Measurements from ENCODE around the gene CCNK.

DNA sequence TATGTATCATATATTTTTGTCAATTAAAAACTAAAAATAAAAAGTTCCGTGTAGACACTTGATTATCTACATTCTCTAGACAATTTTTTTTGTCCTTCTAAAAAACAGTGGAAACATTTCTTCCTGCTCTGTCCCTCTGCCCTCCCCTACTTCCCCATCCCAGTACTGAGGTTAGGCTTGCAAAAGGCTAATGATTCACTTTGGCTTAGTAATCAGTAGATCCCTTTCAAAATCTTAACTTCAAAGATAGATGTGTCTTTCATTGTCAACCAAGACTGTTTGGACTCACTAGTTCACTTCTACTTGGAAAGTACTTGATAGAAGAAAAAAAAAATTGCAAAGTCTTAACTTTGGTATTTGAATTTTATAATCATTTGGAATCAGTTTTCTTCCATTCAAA is 4.3 kb upstream of the CCNK start:
- TF ChIP-seq, protein P1, sequence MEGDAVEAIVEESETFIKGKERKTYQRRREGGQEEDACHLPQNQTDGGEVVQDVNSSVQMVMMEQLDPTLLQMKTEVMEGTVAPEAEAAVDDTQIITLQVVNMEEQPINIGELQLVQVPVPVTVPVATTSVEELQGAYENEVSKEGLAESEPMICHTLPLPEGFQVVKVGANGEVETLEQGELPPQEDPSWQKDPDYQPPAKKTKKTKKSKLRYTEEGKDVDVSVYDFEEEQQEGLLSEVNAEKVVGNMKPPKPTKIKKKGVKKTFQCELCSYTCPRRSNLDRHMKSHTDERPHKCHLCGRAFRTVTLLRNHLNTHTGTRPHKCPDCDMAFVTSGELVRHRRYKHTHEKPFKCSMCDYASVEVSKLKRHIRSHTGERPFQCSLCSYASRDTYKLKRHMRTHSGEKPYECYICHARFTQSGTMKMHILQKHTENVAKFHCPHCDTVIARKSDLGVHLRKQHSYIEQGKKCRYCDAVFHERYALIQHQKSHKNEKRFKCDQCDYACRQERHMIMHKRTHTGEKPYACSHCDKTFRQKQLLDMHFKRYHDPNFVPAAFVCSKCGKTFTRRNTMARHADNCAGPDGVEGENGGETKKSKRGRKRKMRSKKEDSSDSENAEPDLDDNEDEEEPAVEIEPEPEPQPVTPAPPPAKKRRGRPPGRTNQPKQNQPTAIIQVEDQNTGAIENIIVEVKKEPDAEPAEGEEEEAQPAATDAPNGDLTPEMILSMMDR (conservative IDR thresholded peaks at IDR 0.05) = no peak
- no peak for TF ChIP-seq EZH2 (IDR thresholded peaks at IDR 0.05; ENCODE audit: low read depth)
